Lung microvascular endothelial cell (primary cell): Measurements from ENCODE around the gene B3GNT9. TPM values are rescaled to one million over a fixed set of nuclear protein-coding genes. Genes with fewer than 3 reads are reported as not detected.

Experiments
- DNase-seq, 2 donors: peaks; one replicate each; pipeline versions ENCODE4 v3.0.0 to v3.0.0-alpha.2; 2010; ENCODE audit warnings: low read depth in 2 of 2
- total RNA-seq: library from RNA; depleted of rRNA; stranded (reverse); fragments of >200 nt; gene quantifications from 2 replicates; pipeline ENCODE4 v1.2.1, GENCODE V29; 2014

Gene B3GNT9
- total RNA-seq, 1 donor from 2014 or later = 6.3 TPM

GRCh38 chr16:67112591-67113399 is 38.0 kb downstream of the B3GNT9 start:
- no peak for DNase-seq

- DNase-seq = no peak
Measured at GRCh38 chr16:67111951-67112444, 38.8 kb downstream of the B3GNT9 start.

- peak; percentile 92 to 94 for DNase-seq
Measured at GRCh38 chr16:67109407-67110135, 41.2 kb downstream of the B3GNT9 start, which contains the start of gene PHAF1. TSS of gene PHAF1 (plus strand) at chr16:67109941. CDS start at chr16:67110176, 235 bp downstream.

GRCh38 chr16:67108931-67109406 is 41.8 kb downstream of the B3GNT9 start:
- DNase-seq = no peak

- DNase-seq = no peak
Measured at GRCh38 chr16:67108489-67108888, 42.3 kb downstream of the B3GNT9 start.

GRCh38 chr16:67105881-67106280 is 44.9 kb downstream of the B3GNT9 start:
- no peak for DNase-seq

GRCh38 chr16:67105246-67105645 is 45.6 kb downstream of the B3GNT9 start:
- peak in 1 of 2 donors; percentile 57 for DNase-seq

- DNase-seq = peak in 1 of 2 donors; percentile 29
Measured at GRCh38 chr16:67104845-67105244, 46.0 kb downstream of the B3GNT9 start.

GRCh38 chr16:67104061-67104460 is 46.7 kb downstream of the B3GNT9 start:
- DNase-seq = peak; percentile 41 to 74

- DNase-seq = no peak
Measured at GRCh38 chr16:67101311-67102082, 49.3 kb downstream of the B3GNT9 start.

- DNase-seq = peak; percentile 13 to 14
Measured at GRCh38 chr16:67100569-67101310, 50.1 kb downstream of the B3GNT9 start.

GRCh38 chr16:67098599-67098998 is 52.2 kb downstream of the B3GNT9 start:
- DNase-seq = no peak

Other genes starting within 250 kb of the B3GNT9 start
- not detected in 2 replicates for gene CDH16, start 232.1 kb downstream of the B3GNT9 start, total RNA-seq
- gene RRAD, start 225.5 kb downstream of the B3GNT9 start, total RNA-seq = 0.22 and 0.60 TPM in 2 replicates
- 124 and 176 TPM in 2 replicates for gene CIAO2B, start 216.6 kb downstream of the B3GNT9 start, total RNA-seq
- gene CES2, start 215.5 kb downstream of the B3GNT9 start, total RNA-seq = 12.7 and 15.9 TPM in 2 replicates
- gene CES3, start 189.7 kb downstream of the B3GNT9 start, total RNA-seq = under 0.01 TPM in 1 of 2 replicates, not detected in the other
- gene CES4A, start 162.4 kb downstream of the B3GNT9 start, total RNA-seq = 1.1 and 1.2 TPM in 2 replicates
- gene CBFB, start 121.8 kb downstream of the B3GNT9 start, total RNA-seq = 35.9 and 40.8 TPM in 2 replicates
- gene PHAF1, start 41.1 kb downstream of the B3GNT9 start, total RNA-seq = 7.2 and 12.7 TPM in 2 replicates
- gene TRADD, start 8.9 kb upstream of the B3GNT9 start, total RNA-seq = 10.7 and 16.3 TPM in 2 replicates
- gene FBXL8, start 9.0 kb upstream of the B3GNT9 start, total RNA-seq = 4.1 and 5.6 TPM in 2 replicates
- 1.3 and 2.0 TPM in 2 replicates for gene HSF4, start 13.7 kb upstream of the B3GNT9 start, total RNA-seq
- 4.8 and 5.6 TPM in 2 replicates for gene NOL3, start 19.5 kb upstream of the B3GNT9 start, total RNA-seq
- 5.7 and 10.1 TPM in 2 replicates for gene MATCAP1, start 33.0 kb upstream of the B3GNT9 start, total RNA-seq
- 33.8 and 48.0 TPM in 2 replicates for gene EXOC3L1, start 39.1 kb upstream of the B3GNT9 start, total RNA-seq
- 44.2 and 60.3 TPM in 2 replicates for gene E2F4, start 41.2 kb upstream of the B3GNT9 start, total RNA-seq
- gene ELMO3, start 48.1 kb upstream of the B3GNT9 start, total RNA-seq = 0.44 and 0.99 TPM in 2 replicates
- 24.4 and 29.2 TPM in 2 replicates for gene TMEM208, start 76.1 kb upstream of the B3GNT9 start, total RNA-seq
- gene FHOD1, start 96.5 kb upstream of the B3GNT9 start, total RNA-seq = 12.0 and 23.4 TPM in 2 replicates
- gene SLC9A5, start 98.0 kb upstream of the B3GNT9 start, total RNA-seq = 0.22 and 0.60 TPM in 2 replicates
- 5.8 and 10.2 TPM in 2 replicates for gene PLEKHG4, start 128.5 kb upstream of the B3GNT9 start, total RNA-seq
- gene KCTD19, start 175.7 kb upstream of the B3GNT9 start, total RNA-seq = not detected in 2 replicates
- not detected in 2 replicates for gene LRRC36, start 175.8 kb upstream of the B3GNT9 start, total RNA-seq
- 0.22 TPM in 1 of 2 replicates, not detected in the other for gene TPPP3, start 242.5 kb upstream of the B3GNT9 start, total RNA-seq